Measurements from ENCODE around the gene HS1BP3. TPM values are rescaled to one million over a fixed set of nuclear protein-coding genes. Genes with fewer than 3 reads are reported as not detected.
A peak's percentile ranks its signal among the peaks of the same experiment; 100 is the strongest.

The HS1BP3 gene
- total RNA-seq, 1 donor from 2014 or later = 37.9 TPM

GRCh38 chr2:20617892-20618467 lies 32.9 kb downstream of the HS1BP3 start:
- DNase-seq (ENCODE audit: low spot score) = peak; percentile 98

- peak; percentile 75 for DNase-seq (ENCODE audit: low spot score)
These were observed 33.8 kb downstream of the HS1BP3 start for GRCh38 chr2:20617081-20617575.

- DNase-seq (ENCODE audit: low spot score) = no peak
These were observed 34.5 kb downstream of the HS1BP3 start for GRCh38 chr2:20616341-20616871.

- no peak for DNase-seq (ENCODE audit: low spot score)
These were observed 35.2 kb downstream of the HS1BP3 start for GRCh38 chr2:20615466-20616241.

- no peak for DNase-seq (ENCODE audit: low spot score)
These were observed 35.8 kb downstream of the HS1BP3 start for GRCh38 chr2:20615068-20615465.

- no peak for DNase-seq (ENCODE audit: low spot score)
These were observed 36.5 kb downstream of the HS1BP3 start for GRCh38 chr2:20614201-20615067.

GRCh38 chr2:20612925-20613916 lies 37.7 kb downstream of the HS1BP3 start:
- no peak for DNase-seq (ENCODE audit: low spot score)

- DNase-seq (ENCODE audit: low spot score) = no peak
These were observed 39.0 kb downstream of the HS1BP3 start for GRCh38 chr2:20611844-20612356.

- DNase-seq (ENCODE audit: low spot score) = peak; percentile 79
These were observed 39.6 kb downstream of the HS1BP3 start for GRCh38 chr2:20611077-20611843.

GRCh38 chr2:20609995-20610357 lies 40.9 kb downstream of the HS1BP3 start:
- no peak for DNase-seq (ENCODE audit: low spot score)

- no peak for DNase-seq (ENCODE audit: low spot score)
These were observed 41.4 kb downstream of the HS1BP3 start for GRCh38 chr2:20609349-20609994.

GRCh38 chr2:20608666-20609348 lies 42.1 kb downstream of the HS1BP3 start:
- no peak for DNase-seq (ENCODE audit: low spot score)

- no peak for DNase-seq (ENCODE audit: low spot score)
These were observed 43.5 kb downstream of the HS1BP3 start for GRCh38 chr2:20607446-20607845.

GRCh38 chr2:20606198-20606597 lies 44.7 kb downstream of the HS1BP3 start:
- no peak for DNase-seq (ENCODE audit: low spot score)

GRCh38 chr2:20604951-20605381 lies 45.9 kb downstream of the HS1BP3 start:
- DNase-seq (ENCODE audit: low spot score) = no peak

GRCh38 chr2:20604401-20604911 lies 46.4 kb downstream of the HS1BP3 start:
- no peak for DNase-seq (ENCODE audit: low spot score)

GRCh38 chr2:20603791-20604190 lies 47.1 kb downstream of the HS1BP3 start:
- no peak for DNase-seq (ENCODE audit: low spot score)

GRCh38 chr2:20602803-20603202 lies 48.1 kb downstream of the HS1BP3 start:
- no peak for DNase-seq (ENCODE audit: low spot score)

Data from ureter (tissue), 1 donor.